Neural cell (in vitro differentiated cells): ENCODE data around the gene DACH1. TPM values are rescaled to one million over a fixed set of nuclear protein-coding genes. Genes with fewer than 3 reads are reported as not detected.

Experiments used
- H2AFZ ChIP-seq: fragments of 200-600, 300-800 bp; sonication (generic), shearing (Covaris generic); 2 replicates; pipeline ENCODE4 v1.6.0; 2014; ENCODE audit warnings: low read depth, mild to moderate bottlenecking, antibody characterized with exemption, low read length, moderate library complexity
- H3F3A ChIP-seq: fragments of 200-600 bp; shearing (Covaris generic); 2 replicates; pipeline ENCODE4 v1.6.1; 2016; ENCODE audit warnings: mild to moderate bottlenecking, moderate library complexity, mixed read lengths, antibody characterized with exemption, low read length; ENCODE audit not compliant: insufficient read depth, poor library complexity, severe bottlenecking
- H3K27ac ChIP-seq: fragments of 200-600, 300-800 bp; sonication (generic), shearing (Covaris generic); 2 replicates; pipeline ENCODE4 v1.5.1; 2014; ENCODE audit warnings: mild to moderate bottlenecking, low read length, moderate library complexity
- H3K27me3 ChIP-seq: fragments of 300-800, 200-600 bp; sonication (generic), shearing (Covaris generic); 2 replicates; pipeline ENCODE4 v1.6.0; 2014; ENCODE audit warnings: mild to moderate bottlenecking, low read depth, low read length, moderate library complexity; ENCODE audit not compliant: insufficient read depth
- H3K36me3 ChIP-seq: fragments of 300-800, 200-600 bp; sonication (generic), shearing (Covaris generic); 2 replicates; pipeline ENCODE4 v1.5.1; 2014; ENCODE audit warnings: mild to moderate bottlenecking, antibody characterized with exemption, low read length, moderate library complexity; ENCODE audit not compliant: insufficient read depth
- H3K4me2 ChIP-seq: fragments of 300-800, 200-600 bp; sonication (generic), shearing (Covaris generic); 2 replicates; pipeline ENCODE4 v1.6.0; 2014; ENCODE audit warnings: mild to moderate bottlenecking, low read length
- H3K4me3 ChIP-seq: fragments of 300-800, 200-600 bp; sonication (generic), shearing (Covaris generic); 2 replicates; pipeline ENCODE4 v1.5.1; 2014; ENCODE audit warnings: mild to moderate bottlenecking, low read length, moderate library complexity
- H3K79me2 ChIP-seq: fragments of 200-600 bp; shearing (Covaris generic); replicated peaks from 2 replicates; pipeline ENCODE4 v1.6.0; 2014; ENCODE audit warnings: mild to moderate bottlenecking, low read length, moderate library complexity; ENCODE audit not compliant: insufficient read depth
- H3K9ac ChIP-seq: fragments of 300-800, 200-600 bp; sonication (generic), shearing (Covaris generic); 2 replicates; pipeline ENCODE4 v1.6.1; 2016; ENCODE audit warnings: mild to moderate bottlenecking, low read length, mixed read lengths
- H3K9me2 ChIP-seq: fragments of 200-600 bp; shearing (Covaris generic); 2 replicates; pipeline ENCODE4 v1.6.1; 2016; ENCODE audit warnings: mild to moderate bottlenecking, low read length, mixed read lengths; ENCODE audit not compliant: insufficient read depth
- H3K9me3 ChIP-seq: fragments of 200-600, 300-800 bp; sonication (generic), shearing (Covaris generic); 2 replicates; pipeline ENCODE4 v1.6.1; 2016; ENCODE audit warnings: mild to moderate bottlenecking, mixed run types, low read length, moderate library complexity, mixed read lengths
- H4K20me1 ChIP-seq: fragments of 200-600 bp; shearing (Covaris generic); 2 replicates; pipeline ENCODE4 v1.6.1; 2016; ENCODE audit warnings: mild to moderate bottlenecking, mixed run types; ENCODE audit not compliant: insufficient read depth
- EP300 ChIP-seq: fragments of 450-650 bp; conservative IDR thresholded peaks from 2 replicates; pipeline ENCODE4 v1.6.1; 2014; ENCODE audit warnings: antibody characterized with exemption, mild to moderate bottlenecking, moderate library complexity; ENCODE audit not compliant: poor library complexity, severe bottlenecking
- EZH2 ChIP-seq: fragments of 200-600, 300-800 bp; shearing (Covaris generic), sonication (generic); IDR thresholded peaks from 2 replicates; pipeline ENCODE4 v1.6.1; 2014; ENCODE audit warnings: antibody characterized with exemption, low read length, borderline replicate concordance, mild to moderate bottlenecking; ENCODE audit not compliant: insufficient read depth, poor library complexity, severe bottlenecking
- MXI1 ChIP-seq: fragments of 450-650 bp; conservative IDR thresholded peaks from 2 replicates; pipeline ENCODE4 v1.6.1; 2014; ENCODE audit warnings: antibody characterized with exemption, mild to moderate bottlenecking; ENCODE audit not compliant: poor library complexity, severe bottlenecking
- POLR2AphosphoS5 ChIP-seq: IDR thresholded peaks from 2 replicates; pipeline ENCODE4 v1.6.1; 2012
- RAD21 ChIP-seq: fragments of 450-650 bp; conservative IDR thresholded peaks from 2 replicates; pipeline ENCODE4 v1.6.1; 2014; ENCODE audit warnings: antibody characterized with exemption, mild to moderate bottlenecking, moderate library complexity
- SMC3 ChIP-seq: fragments of 450-650 bp; conservative IDR thresholded peaks from 2 replicates; pipeline ENCODE4 v1.6.1; 2014; ENCODE audit warnings: antibody characterized with exemption, mild to moderate bottlenecking, moderate library complexity; ENCODE audit not compliant: poor library complexity
- TAF1 ChIP-seq: IDR thresholded peaks from 2 replicates; pipeline ENCODE4 v1.6.1; 2012; ENCODE audit warnings: low read depth
- polyA plus RNA-seq: library from polyadenylated mRNA; depleted of rRNA; stranded (reverse); fragments of >200 nt; gene quantifications from 2 replicates; pipeline ENCODE4 v1.2.3, GENCODE V29; 2014
- TF ChIP-seq, protein P1 (sequence below): IDR thresholded peaks from 2 replicates; pipeline ENCODE4 v1.6.1; 2012; ENCODE audit warnings: borderline replicate concordance
- TF ChIP-seq, protein P2 (sequence below): fragments of 450-650 bp; IDR thresholded peaks from 2 replicates; pipeline ENCODE4 v1.5.1; 2014; ENCODE audit warnings: antibody characterized with exemption, mild to moderate bottlenecking, moderate library complexity; ENCODE audit not compliant: poor library complexity, severe bottlenecking

The DACH1 gene
- polyA plus RNA-seq, 1 donor from 2014 or later: 20.0 TPM

DNA sequence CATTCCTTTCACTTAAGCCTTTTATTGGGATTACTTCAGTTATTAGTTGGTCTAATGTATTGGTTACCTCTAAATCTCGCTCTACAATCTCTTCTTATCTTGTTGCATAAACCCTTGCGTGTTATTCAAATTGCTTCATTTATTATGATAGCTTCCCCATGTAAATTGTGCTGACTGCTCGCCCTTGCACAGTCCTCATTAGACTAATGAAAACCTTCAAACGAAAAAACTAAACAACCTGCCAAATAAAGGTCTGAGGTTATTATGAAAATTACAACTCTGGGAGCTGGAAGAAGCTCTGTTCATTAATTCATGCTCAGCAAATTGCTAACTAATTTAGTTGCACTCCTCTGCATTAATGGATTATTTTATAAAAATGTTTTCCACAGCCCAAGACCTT lies 320.1 kb downstream of the DACH1 start:
- no peak overlapping the region for H3K4me3 ChIP-seq
- no peaks in the 10 kb centered on the region for H3K9me2 ChIP-seq
- no peak for TF ChIP-seq SMC3
- TF ChIP-seq, protein P1, sequence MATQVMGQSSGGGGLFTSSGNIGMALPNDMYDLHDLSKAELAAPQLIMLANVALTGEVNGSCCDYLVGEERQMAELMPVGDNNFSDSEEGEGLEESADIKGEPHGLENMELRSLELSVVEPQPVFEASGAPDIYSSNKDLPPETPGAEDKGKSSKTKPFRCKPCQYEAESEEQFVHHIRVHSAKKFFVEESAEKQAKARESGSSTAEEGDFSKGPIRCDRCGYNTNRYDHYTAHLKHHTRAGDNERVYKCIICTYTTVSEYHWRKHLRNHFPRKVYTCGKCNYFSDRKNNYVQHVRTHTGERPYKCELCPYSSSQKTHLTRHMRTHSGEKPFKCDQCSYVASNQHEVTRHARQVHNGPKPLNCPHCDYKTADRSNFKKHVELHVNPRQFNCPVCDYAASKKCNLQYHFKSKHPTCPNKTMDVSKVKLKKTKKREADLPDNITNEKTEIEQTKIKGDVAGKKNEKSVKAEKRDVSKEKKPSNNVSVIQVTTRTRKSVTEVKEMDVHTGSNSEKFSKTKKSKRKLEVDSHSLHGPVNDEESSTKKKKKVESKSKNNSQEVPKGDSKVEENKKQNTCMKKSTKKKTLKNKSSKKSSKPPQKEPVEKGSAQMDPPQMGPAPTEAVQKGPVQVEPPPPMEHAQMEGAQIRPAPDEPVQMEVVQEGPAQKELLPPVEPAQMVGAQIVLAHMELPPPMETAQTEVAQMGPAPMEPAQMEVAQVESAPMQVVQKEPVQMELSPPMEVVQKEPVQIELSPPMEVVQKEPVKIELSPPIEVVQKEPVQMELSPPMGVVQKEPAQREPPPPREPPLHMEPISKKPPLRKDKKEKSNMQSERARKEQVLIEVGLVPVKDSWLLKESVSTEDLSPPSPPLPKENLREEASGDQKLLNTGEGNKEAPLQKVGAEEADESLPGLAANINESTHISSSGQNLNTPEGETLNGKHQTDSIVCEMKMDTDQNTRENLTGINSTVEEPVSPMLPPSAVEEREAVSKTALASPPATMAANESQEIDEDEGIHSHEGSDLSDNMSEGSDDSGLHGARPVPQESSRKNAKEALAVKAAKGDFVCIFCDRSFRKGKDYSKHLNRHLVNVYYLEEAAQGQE: no peak
- TF ChIP-seq MXI1: no peak
- no peak for TF ChIP-seq TAF1
- TF ChIP-seq EP300: no peak
- H3K79me2 ChIP-seq: no peaks in the 10 kb centered on the region
- H3K9me3 ChIP-seq: no peaks in the 10 kb centered on the region
- H2AFZ ChIP-seq: no peak overlapping the region
- H3F3A ChIP-seq: no peaks in the 10 kb centered on the region
- no peaks in the 10 kb centered on the region for H3K36me3 ChIP-seq
- no peaks in the 10 kb centered on the region for H3K27me3 ChIP-seq
- no peak overlapping the region for H3K9ac ChIP-seq
- H3K4me2 ChIP-seq: no peak overlapping the region
- H4K20me1 ChIP-seq: no peaks in the 10 kb centered on the region
- H3K27ac ChIP-seq: no peak overlapping the region

DNA sequence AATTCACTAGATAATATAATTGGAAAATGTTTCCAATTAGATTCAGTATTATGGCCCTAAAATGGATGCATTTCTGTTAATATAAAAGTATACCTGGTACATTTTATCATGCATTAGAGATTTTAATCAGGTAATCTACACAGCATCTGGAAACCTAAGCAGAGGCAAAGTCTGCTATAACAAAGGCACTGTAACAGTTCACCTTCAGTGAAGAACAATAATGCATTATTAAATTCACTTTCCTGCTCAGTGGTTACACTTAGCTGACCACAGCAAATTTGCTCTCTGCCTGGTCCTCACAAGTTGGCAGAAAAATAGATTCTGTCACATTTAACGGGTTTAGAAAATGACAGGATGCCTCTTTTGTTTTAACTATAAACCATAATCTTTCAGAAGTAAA lies 326.9 kb downstream of the DACH1 start:
- no peaks in the 10 kb centered on the region for H3K9me2 ChIP-seq
- no peaks in the 10 kb centered on the region for H3K79me2 ChIP-seq
- H3K9ac ChIP-seq: no peak overlapping the region

More for the DNA sequence above, 326.9 kb downstream of the DACH1 start:
- Histone ChIP-seq H3F3A (no peaks in the 10 kb centered on the region), H4K20me1 (no peaks in the 10 kb centered on the region), H2AFZ (no peak overlapping the region), H3K27me3 (no peaks in the 10 kb centered on the region), H3K4me3 (no peak overlapping the region), H3K27ac (no peak overlapping the region), H3K4me2 (no peak overlapping the region), H3K9me3 (no peaks in the 10 kb centered on the region), H3K36me3 (no peaks in the 10 kb centered on the region)
- TF ChIP-seq MXI1: no peak
- TF ChIP-seq SMC3: no peak
- TF ChIP-seq EP300: no peak
- TF ChIP-seq, protein P1: no peak
- TF ChIP-seq EZH2: no peak
- no peak for TF ChIP-seq RAD21
- no peak for TF ChIP-seq POLR2AphosphoS5
- no peak for TF ChIP-seq TAF1
- TF ChIP-seq, protein P2, sequence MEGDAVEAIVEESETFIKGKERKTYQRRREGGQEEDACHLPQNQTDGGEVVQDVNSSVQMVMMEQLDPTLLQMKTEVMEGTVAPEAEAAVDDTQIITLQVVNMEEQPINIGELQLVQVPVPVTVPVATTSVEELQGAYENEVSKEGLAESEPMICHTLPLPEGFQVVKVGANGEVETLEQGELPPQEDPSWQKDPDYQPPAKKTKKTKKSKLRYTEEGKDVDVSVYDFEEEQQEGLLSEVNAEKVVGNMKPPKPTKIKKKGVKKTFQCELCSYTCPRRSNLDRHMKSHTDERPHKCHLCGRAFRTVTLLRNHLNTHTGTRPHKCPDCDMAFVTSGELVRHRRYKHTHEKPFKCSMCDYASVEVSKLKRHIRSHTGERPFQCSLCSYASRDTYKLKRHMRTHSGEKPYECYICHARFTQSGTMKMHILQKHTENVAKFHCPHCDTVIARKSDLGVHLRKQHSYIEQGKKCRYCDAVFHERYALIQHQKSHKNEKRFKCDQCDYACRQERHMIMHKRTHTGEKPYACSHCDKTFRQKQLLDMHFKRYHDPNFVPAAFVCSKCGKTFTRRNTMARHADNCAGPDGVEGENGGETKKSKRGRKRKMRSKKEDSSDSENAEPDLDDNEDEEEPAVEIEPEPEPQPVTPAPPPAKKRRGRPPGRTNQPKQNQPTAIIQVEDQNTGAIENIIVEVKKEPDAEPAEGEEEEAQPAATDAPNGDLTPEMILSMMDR: no peak
